ENCODE results near the gene PRPS2.

DNA sequence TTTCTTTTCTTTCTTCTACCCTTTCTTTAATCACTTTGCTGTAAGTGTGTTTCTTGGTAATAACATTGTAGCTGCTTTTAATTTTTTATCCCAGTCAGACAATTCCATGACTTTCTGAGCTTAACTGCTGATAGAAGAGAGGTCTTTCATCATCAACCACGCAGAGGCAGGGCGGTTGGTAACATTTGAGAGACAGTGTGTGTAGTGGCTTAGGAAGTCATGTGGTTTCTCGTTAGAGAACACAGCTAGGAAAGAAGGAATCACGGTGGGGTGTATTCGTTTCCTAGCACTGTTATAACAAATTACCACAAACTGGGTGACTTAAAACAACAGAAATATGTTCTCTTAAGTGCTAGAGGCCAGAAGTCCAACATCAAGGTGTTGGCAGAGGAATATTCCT, 11.5 kb downstream of the PRPS2 start:
- TF ChIP-seq MAX (IDR thresholded peaks at IDR 0.05) (no peak), GTF2F1 (IDR thresholded peaks at IDR 0.05; ENCODE audit: borderline replicate concordance, low read depth, low read length) (no peak), NRF1 (IDR thresholded peaks at IDR 0.05; ENCODE audit: low read depth, low read length) (no peak), EP300 (IDR thresholded peaks at IDR 0.05; ENCODE audit: borderline replicate concordance in 1 of 2, low read depth in 2 of 2, low read length in 2 of 2) (no peak), SP1 (IDR thresholded peaks at IDR 0.05; ENCODE audit: low read depth, low read length) (no peak), POLR2A (IDR thresholded peaks at IDR 0.05; ENCODE audit: control extremely low read depth in 1 of 2, low read depth in 2 of 2, low read length in 2 of 2) (no peak), CBX5 (IDR thresholded peaks at IDR 0.05; ENCODE audit: low read depth, low read length) (no peak), ATF2 (IDR thresholded peaks at IDR 0.05; ENCODE audit: low read length) (no peak), POU5F1 (IDR thresholded peaks at IDR 0.05; ENCODE audit: low read depth, low read length) (no peak)
- TF ChIP-seq, protein P1, sequence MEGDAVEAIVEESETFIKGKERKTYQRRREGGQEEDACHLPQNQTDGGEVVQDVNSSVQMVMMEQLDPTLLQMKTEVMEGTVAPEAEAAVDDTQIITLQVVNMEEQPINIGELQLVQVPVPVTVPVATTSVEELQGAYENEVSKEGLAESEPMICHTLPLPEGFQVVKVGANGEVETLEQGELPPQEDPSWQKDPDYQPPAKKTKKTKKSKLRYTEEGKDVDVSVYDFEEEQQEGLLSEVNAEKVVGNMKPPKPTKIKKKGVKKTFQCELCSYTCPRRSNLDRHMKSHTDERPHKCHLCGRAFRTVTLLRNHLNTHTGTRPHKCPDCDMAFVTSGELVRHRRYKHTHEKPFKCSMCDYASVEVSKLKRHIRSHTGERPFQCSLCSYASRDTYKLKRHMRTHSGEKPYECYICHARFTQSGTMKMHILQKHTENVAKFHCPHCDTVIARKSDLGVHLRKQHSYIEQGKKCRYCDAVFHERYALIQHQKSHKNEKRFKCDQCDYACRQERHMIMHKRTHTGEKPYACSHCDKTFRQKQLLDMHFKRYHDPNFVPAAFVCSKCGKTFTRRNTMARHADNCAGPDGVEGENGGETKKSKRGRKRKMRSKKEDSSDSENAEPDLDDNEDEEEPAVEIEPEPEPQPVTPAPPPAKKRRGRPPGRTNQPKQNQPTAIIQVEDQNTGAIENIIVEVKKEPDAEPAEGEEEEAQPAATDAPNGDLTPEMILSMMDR (IDR thresholded peaks at IDR 0.05; ENCODE audit: control extremely low read depth in 1 of 3, insufficient read depth in 1 of 3, low read depth in 1 of 3, low read length in 3 of 3), result no peak
